ENCODE data around the gene ACTL6B. TPM values are rescaled to one million over a fixed set of nuclear protein-coding genes. Genes with fewer than 3 reads are reported as not detected.

Gene ACTL6B
- total RNA-seq, 1 experiment from 2014 or later = not detected

DNA sequence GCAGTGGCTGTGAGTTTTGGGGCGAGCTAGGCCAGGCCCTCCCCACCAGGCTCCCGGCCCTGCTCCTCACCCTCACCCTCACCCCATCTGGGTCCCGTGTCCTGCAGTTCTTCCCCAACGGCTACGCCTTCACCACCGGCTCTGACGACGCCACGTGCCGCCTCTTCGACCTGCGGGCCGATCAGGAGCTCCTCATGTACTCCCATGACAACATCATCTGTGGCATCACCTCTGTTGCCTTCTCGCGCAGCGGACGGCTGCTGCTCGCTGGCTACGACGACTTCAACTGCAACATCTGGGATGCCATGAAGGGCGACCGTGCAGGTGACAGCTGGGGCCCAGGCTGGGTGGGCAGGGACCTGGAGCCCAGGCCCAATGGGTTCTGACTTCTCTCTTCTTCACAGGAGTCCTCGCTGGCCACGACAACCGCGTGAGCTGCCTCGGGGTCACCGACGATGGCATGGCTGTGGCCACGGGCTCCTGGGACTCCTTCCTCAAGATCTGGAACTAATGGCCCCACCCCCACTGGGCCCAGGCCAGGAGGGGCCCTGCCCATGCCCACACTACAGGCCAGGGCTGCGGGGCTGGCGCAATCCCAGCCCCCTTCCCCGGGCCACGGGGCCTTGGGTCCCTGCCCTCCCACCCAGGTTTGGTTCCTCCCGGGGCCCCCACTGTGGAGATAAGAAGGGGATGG, 22.2 kb upstream of the ACTL6B start:
- Histone ChIP-seq H3K4me1 (ENCODE audit: insufficient read depth, low read length) (no peaks in the 10 kb centered on the region), H3K36me3 (ENCODE audit: low read depth, low read length) (peaks cover 17% of the 10 kb centered on the region; the same call in 1 of the 2 replicates), H3K27me3 (ENCODE audit: low read length) (no peaks in the 10 kb centered on the region), H3F3A (ENCODE audit: low read length, unreplicated experiment) (no peaks in the 10 kb centered on the region), H2AFZ (ENCODE audit: low read length) (no peak overlapping the region), H3K9ac (ENCODE audit: low read length) (no peak overlapping the region), H4K20me1 (ENCODE audit: low read length) (no peaks in the 10 kb centered on the region), H3K9me3 (ENCODE audit: low read length) (no peaks in the 10 kb centered on the region), H3K79me2 (ENCODE audit: low read length) (peaks cover 24% of the 10 kb centered on the region), H3K9me2 (replicated peaks; ENCODE audit: low read length) (no peaks in the 10 kb centered on the region), H3K27ac (ENCODE audit: low read length) (no peak overlapping the region), H3K4me3 (ENCODE audit: low read length) (no peak overlapping the region), H3K4me2 (ENCODE audit: low read length) (no peak overlapping the region)
- ChIA-PET CTCF (interaction anchor here (1.0 kb wide), 1 partner anchor 66 kb away, joined by 3 read pairs; the partner anchor contains the start of gene MOSPD3), POLR2A (ENCODE audit: unreplicated experiment) (no interaction called here)
- no peak for DNase-seq
- ATAC-seq = no peak
- TF ChIP-seq, protein P1, sequence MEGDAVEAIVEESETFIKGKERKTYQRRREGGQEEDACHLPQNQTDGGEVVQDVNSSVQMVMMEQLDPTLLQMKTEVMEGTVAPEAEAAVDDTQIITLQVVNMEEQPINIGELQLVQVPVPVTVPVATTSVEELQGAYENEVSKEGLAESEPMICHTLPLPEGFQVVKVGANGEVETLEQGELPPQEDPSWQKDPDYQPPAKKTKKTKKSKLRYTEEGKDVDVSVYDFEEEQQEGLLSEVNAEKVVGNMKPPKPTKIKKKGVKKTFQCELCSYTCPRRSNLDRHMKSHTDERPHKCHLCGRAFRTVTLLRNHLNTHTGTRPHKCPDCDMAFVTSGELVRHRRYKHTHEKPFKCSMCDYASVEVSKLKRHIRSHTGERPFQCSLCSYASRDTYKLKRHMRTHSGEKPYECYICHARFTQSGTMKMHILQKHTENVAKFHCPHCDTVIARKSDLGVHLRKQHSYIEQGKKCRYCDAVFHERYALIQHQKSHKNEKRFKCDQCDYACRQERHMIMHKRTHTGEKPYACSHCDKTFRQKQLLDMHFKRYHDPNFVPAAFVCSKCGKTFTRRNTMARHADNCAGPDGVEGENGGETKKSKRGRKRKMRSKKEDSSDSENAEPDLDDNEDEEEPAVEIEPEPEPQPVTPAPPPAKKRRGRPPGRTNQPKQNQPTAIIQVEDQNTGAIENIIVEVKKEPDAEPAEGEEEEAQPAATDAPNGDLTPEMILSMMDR (conservative IDR thresholded peaks at IDR 0.05; ENCODE audit: low read depth, low read length) = no peak
- no peak for TF ChIP-seq EZH2phosphoT487 (IDR thresholded peaks at IDR 0.05; ENCODE audit: borderline replicate concordance, low read length)
- TF ChIP-seq EZH2 (IDR thresholded peaks at IDR 0.05; ENCODE audit: low read length, unreplicated experiment) = no peak
- intact Hi-C loops (cut with micrococcal nuclease) = no loop called here
- BruUV-seq (replicated peaks) = TSS peak; percentile 61

GRCh38 chr7:100677308-100678267, 21.3 kb upstream of the ACTL6B start:
- Histone ChIP-seq H3K9me3 (ENCODE audit: low read length) (no peaks in the 10 kb centered on the region), H3K27me3 (ENCODE audit: low read length) (no peaks in the 10 kb centered on the region), H3K4me3 (ENCODE audit: low read length) (no peak overlapping the region), H3F3A (ENCODE audit: low read length, unreplicated experiment) (no peaks in the 10 kb centered on the region), H3K27ac (ENCODE audit: low read length) (no peak overlapping the region), H2AFZ (ENCODE audit: low read length) (no peak overlapping the region), H4K20me1 (ENCODE audit: low read length) (no peaks in the 10 kb centered on the region), H3K9me2 (replicated peaks; ENCODE audit: low read length) (no peaks in the 10 kb centered on the region), H3K79me2 (ENCODE audit: low read length) (peaks cover 24% of the 10 kb centered on the region), H3K4me2 (ENCODE audit: low read length) (no peak overlapping the region), H3K9ac (ENCODE audit: low read length) (no peak overlapping the region), H3K36me3 (ENCODE audit: low read depth, low read length) (peaks cover 17% of the 10 kb centered on the region; the same call in 1 of the 2 replicates), H3K4me1 (ENCODE audit: insufficient read depth, low read length) (no peaks in the 10 kb centered on the region)
- DNase-seq = no peak
- ChIA-PET CTCF (no interaction called here), POLR2A (ENCODE audit: unreplicated experiment) (no interaction called here)
- ATAC-seq = no peak
- intact Hi-C loops (cut with micrococcal nuclease) = no loop called here
- BruUV-seq (replicated peaks) = no TSS peak
- TF ChIP-seq EZH2phosphoT487 (IDR thresholded peaks at IDR 0.05; ENCODE audit: borderline replicate concordance, low read length) (no peak), EZH2 (IDR thresholded peaks at IDR 0.05; ENCODE audit: low read length, unreplicated experiment) (no peak)
- TF ChIP-seq, protein P1 (conservative IDR thresholded peaks at IDR 0.05; ENCODE audit: low read depth, low read length) = no peak

All from PC-3 (cell line).